HG03442 (cell line): Measurements from ENCODE around the gene SPEM2.
"Not testable (repeated sequence)": the region's sequence is repeated elsewhere in the genome, so short reads cannot be mapped to it uniquely, and the experiment has no call there.

Source experiments
- ATAC-seq: cut with Tn5 transposase; IDR thresholded peaks from one replicate; pipeline ENCODE4 v1.9.1; 2021; ENCODE audit warnings: mild to moderate bottlenecking, moderate library complexity; ENCODE audit not compliant: unreplicated experiment

Gene SPEM2

GRCh38 chr17:7468804-7469389 is 43.5 kb downstream of the SPEM2 start:
- ATAC-seq: no peak

DNA sequence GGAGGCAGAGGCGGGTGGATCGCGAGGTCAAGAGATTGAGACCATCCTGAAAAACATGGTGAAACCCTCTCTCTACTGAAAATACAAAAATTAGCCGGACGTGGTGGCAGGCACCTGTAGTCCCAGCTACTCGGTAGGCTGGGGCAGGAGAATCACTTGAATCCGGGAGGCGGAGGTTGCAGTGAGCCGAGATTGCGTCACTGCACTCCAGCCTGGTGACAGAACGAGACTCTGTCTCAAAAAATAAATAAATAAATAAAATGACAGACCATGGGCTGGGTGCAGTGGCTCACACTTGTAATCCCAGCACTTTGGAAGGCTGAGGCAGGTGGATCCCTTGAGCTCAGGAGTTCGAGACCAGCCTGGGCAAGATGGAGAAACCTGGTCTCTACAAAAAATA is 44.4 kb downstream of the SPEM2 start:
- ATAC-seq: not testable (repeated sequence)

DNA sequence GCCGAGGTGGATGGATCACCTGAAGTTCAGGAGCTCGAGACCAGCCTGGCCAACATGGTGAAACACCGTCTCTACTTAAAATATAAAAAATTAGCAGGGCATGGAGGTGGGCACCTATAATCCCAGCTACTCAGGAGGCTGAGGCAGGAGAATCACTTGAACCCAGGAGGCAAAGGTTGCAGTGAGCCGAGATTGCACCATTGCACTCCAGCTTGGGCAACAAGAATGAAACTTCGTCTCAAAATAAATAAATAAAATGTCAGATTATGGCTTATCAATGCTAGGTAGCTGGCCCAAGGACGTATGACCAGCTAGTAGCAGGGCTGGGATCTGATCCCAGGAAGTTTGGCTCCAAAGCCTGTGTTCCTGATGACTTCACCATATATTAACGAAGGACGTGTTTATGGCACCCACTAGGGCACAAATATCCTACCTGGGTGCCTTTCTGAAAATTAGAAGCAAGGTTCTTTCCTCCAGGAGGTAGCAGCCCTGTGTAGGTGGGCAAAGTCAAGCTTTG is 45.1 kb downstream of the SPEM2 start:
- ATAC-seq: not testable (repeated sequence)

DNA sequence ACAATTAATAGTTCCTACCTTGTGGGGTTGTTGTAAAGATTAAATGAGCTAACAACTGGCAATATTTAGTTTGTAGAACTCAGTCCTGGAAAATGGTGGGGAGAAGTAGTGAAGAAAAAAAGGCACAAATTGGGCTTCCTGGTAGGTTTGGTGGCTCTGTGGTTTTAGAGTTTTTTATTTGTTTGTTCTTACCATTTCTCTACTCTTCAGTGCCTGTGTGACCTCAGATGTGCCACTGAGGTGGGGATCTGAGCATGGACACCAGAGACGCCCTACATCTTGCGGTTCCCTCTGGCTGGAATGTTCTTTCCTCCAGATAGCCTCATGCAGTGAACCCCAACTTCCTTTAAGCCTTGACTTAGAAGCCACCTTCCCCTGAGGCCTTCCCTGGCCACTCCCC is 46.3 kb downstream of the SPEM2 start:
- ATAC-seq: no peak

GRCh38 chr17:7474767-7475166 is 49.4 kb downstream of the SPEM2 start:
- ATAC-seq: not testable (repeated sequence)

- ATAC-seq: no peak
Observed at GRCh38 chr17:7475764-7476422, 50.5 kb downstream of the SPEM2 start.

GRCh38 chr17:7476494-7476893 is 51.1 kb downstream of the SPEM2 start:
- ATAC-seq: no peak

GRCh38 chr17:7476951-7477350 is 51.5 kb downstream of the SPEM2 start:
- ATAC-seq: no peak
